Endodermal cell (in vitro differentiated cells): ENCODE data around the gene CD276. TPM values are rescaled to one million over a fixed set of nuclear protein-coding genes. Genes with fewer than 3 reads are reported as not detected.

Experiments
- DNase-seq: peaks from one replicate; pipeline ENCODE4 v3.0.0-alpha.2; 2017
- H3K27ac ChIP-seq: 2 replicates; pipeline ENCODE4 v1.5.1; 2013; ENCODE audit warnings: mild to moderate bottlenecking, low read depth, low read length, moderate library complexity
- H3K27me3 ChIP-seq: 2 replicates; pipeline ENCODE4 v1.6.1; 2013; ENCODE audit warnings: mild to moderate bottlenecking, low read length, moderate library complexity; ENCODE audit not compliant: insufficient read depth, control insufficient read depth, poor library complexity, severe bottlenecking
- H3K36me3 ChIP-seq: 2 replicates; pipeline ENCODE4 v1.7.0; 2013; ENCODE audit warnings: mild to moderate bottlenecking, low read length, moderate library complexity; ENCODE audit not compliant: control insufficient read depth, insufficient read depth
- H3K4me1 ChIP-seq: one replicate; pipeline ENCODE4 v1.7.0; 2013; ENCODE audit warnings: low read length; ENCODE audit not compliant: control insufficient read depth, insufficient read depth
- H3K4me3 ChIP-seq: 2 replicates; pipeline ENCODE4 v1.5.1; 2013; ENCODE audit warnings: mild to moderate bottlenecking, low read length, moderate library complexity
- H3K9ac ChIP-seq: 2 replicates; pipeline ENCODE4 v1.6.1; 2013; ENCODE audit warnings: mild to moderate bottlenecking, low read length, moderate library complexity; ENCODE audit not compliant: poor library complexity, severe bottlenecking; ENCODE audit errors: extremely low read depth
- H3K9me3 ChIP-seq: 2 replicates; pipeline ENCODE4 v1.6.1; 2013; ENCODE audit warnings: mild to moderate bottlenecking, low read length, moderate library complexity; ENCODE audit not compliant: control insufficient read depth
- H3K27ac Mint-ChIP-seq: 2 replicates; pipeline ENCODE4 v1.8.0; 2020; ENCODE audit warnings: mixed read lengths
- H3K27me3 Mint-ChIP-seq: 2 replicates; pipeline ENCODE4 v1.8.0; 2021; ENCODE audit warnings: mild to moderate bottlenecking, mixed read lengths; ENCODE audit not compliant: insufficient read depth
- H3K36me3 Mint-ChIP-seq: 2 replicates; pipeline ENCODE4 v1.8.0; 2020; ENCODE audit warnings: low read depth, mixed read lengths
- H3K4me1 Mint-ChIP-seq: 2 replicates; pipeline ENCODE4 v1.8.0; 2020; ENCODE audit warnings: mixed read lengths
- H3K4me3 Mint-ChIP-seq: 2 replicates; pipeline ENCODE4 v1.8.0; 2020; ENCODE audit warnings: mild to moderate bottlenecking, moderate library complexity, mixed read lengths
- H3K9me3 Mint-ChIP-seq: 2 replicates; pipeline ENCODE4 v1.8.0; 2020; ENCODE audit warnings: mild to moderate bottlenecking, mixed read lengths
- CTCF ChIP-seq: fragments of 200-600 bp; sonication (generic); conservative IDR thresholded peaks from 2 replicates; pipeline ENCODE4 v1.5.0; 2021; ENCODE audit warnings: antibody characterized with exemption, mild to moderate bottlenecking
- WGBS, 2 experiments: methylation state at CpG; one replicate each; pipeline versions ENCODE4 v1.1.5 to v1.1.7; 2013; ENCODE audit warnings: missing lambda C conversion rate in 2 of 2, mixed read lengths in 1 of 2; ENCODE audit not compliant: insufficient coverage in 1 of 2, insufficient read length in 1 of 2; 5-methylcytosine and 5-hydroxymethylcytosine counted together
- total RNA-seq, 2 donors: library from RNA; stranded (reverse); fragmentation: NEBNext Ultra II Directional in 1 of 2; extraction: Animal tissue kit (Norgen Biotek cat#: 25700) in 1 of 2; gene quantifications; 2 replicates in 1 of 2; 3 replicates in 1 of 2; pipeline ENCODE4 v1.2.1, GENCODE V29; 2021

The CD276 gene
- total RNA-seq, 2 donors from 2014 or later: 122 to 133 TPM

DNA sequence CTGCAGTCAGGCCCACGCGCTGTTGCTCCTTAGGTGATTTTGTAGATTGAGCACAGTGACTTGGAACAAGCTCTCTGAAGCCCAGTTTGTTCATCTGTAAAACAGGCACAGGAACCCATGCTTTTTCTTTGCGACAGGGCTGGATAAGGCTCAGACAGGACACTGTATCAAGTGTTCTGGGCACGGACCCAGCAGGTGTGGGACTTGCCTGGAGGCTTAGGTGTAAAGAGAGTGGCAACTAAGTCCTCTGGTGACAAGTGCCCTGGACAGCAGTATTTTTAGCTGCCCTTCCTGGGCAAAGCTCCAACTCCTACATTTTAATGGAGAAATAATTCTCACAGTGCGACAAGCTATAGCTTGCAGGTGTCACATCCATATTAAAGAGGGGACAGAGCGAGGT is 32.2 kb downstream of the CD276 start:
- Histone ChIP-seq H3K4me1 (no peaks in the 10 kb centered on the region), H3K36me3 (peaks cover 21% of the 10 kb centered on the region), H3K4me3 (no peak overlapping the region), H3K27me3 (peaks cover 14% of the 10 kb centered on the region), H3K9me3 (no peaks in the 10 kb centered on the region), H3K27ac (no peak overlapping the region), H3K9ac (no peak overlapping the region)
- H3K27ac Mint-ChIP-seq: no peak overlapping the region
- H3K36me3 Mint-ChIP-seq: peaks cover 26% of the 10 kb centered on the region
- H3K27me3 Mint-ChIP-seq: peaks cover 26% of the 10 kb centered on the region
- no peak overlapping the region for H3K4me3 Mint-ChIP-seq
- no peak for TF ChIP-seq CTCF
- 89 to 97% methylated on average over 5 to 6 of the region's 6 CpGs for WGBS, 2 experiments
- no peaks in the 10 kb centered on the region for H3K9me3 Mint-ChIP-seq
- no peaks in the 10 kb centered on the region for H3K4me1 Mint-ChIP-seq
- DNase-seq: no peak

- H3K4me3 Mint-ChIP-seq: no peak overlapping the region
- no peaks in the 10 kb centered on the region for H3K9me3 Mint-ChIP-seq
- no peak for DNase-seq
- Histone ChIP-seq H3K36me3 (peaks cover 18% of the 10 kb centered on the region), H3K9ac (no peak overlapping the region), H3K27me3 (peaks cover 19% of the 10 kb centered on the region), H3K4me1 (no peaks in the 10 kb centered on the region), H3K4me3 (no peak overlapping the region), H3K27ac (no peak overlapping the region), H3K9me3 (no peaks in the 10 kb centered on the region)
- H3K27me3 Mint-ChIP-seq: peaks cover 31% of the 10 kb centered on the region
- H3K4me1 Mint-ChIP-seq: no peaks in the 10 kb centered on the region
- 82 to 95% methylated on average over 3 of the region's 3 CpGs for WGBS, 2 experiments
- H3K36me3 Mint-ChIP-seq: peaks cover 22% of the 10 kb centered on the region
- H3K27ac Mint-ChIP-seq: no peak overlapping the region
- TF ChIP-seq CTCF: no peak
Measured at GRCh38 chr15:73717206-73717605, 33.0 kb downstream of the CD276 start.

DNA sequence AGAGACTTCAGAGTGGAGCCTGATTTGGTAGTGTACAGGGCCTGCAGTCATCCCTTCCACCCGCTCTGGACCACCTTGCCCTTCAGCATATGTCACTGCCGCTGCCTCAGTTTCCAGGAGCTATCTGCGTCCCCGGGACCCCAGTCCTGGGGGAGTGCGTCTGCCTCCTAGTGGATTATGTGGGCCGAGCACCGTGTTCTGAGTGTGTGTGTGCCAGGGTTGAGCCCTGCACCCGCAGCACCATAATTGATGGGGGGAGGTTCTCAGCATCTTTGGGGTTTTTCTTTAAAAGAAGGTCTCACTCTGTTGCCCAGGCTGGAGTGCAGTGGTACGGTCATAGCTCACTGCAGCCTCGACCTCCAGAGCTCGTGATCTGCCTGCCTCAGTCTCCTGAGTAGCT is 33.6 kb downstream of the CD276 start:
- Histone ChIP-seq H3K4me3 (no peak overlapping the region), H3K9me3 (no peaks in the 10 kb centered on the region), H3K27me3 (peaks cover 23% of the 10 kb centered on the region), H3K4me1 (no peaks in the 10 kb centered on the region), H3K27ac (no peak overlapping the region), H3K36me3 (peaks cover 18% of the 10 kb centered on the region), H3K9ac (no peak overlapping the region)
- H3K27me3 Mint-ChIP-seq: peaks cover 36% of the 10 kb centered on the region
- H3K36me3 Mint-ChIP-seq: peaks cover 17% of the 10 kb centered on the region
- no peak overlapping the region for H3K4me3 Mint-ChIP-seq
- no peak overlapping the region for H3K27ac Mint-ChIP-seq
- 75 to 92% methylated on average over 2 to 11 of the region's 11 CpGs for WGBS, 2 experiments
- peak; percentile 63 for TF ChIP-seq CTCF
- DNase-seq: peak; percentile 61
- H3K4me1 Mint-ChIP-seq: no peaks in the 10 kb centered on the region
- H3K9me3 Mint-ChIP-seq: no peaks in the 10 kb centered on the region
